Caki2 (cell line): ENCODE results near the gene HIGD1C. TPM values are rescaled to one million over a fixed set of nuclear protein-coding genes. Genes with fewer than 3 reads are reported as not detected.
"Not testable (repeated sequence)": the region's sequence is repeated elsewhere in the genome, so short reads cannot be mapped to it uniquely, and the experiment has no call there.

ENCODE experiments used
- DNase-seq: peaks from one replicate; pipeline ENCODE4 v3.0.0-alpha.2; 2015; ENCODE audit warnings: low read depth
- in situ Hi-C: cut with HindIII; loops from 2 replicates; pipeline ENCODE4 v1.10.0; 2016; ENCODE audit warnings: low sequenced_read_pairs, low pct_unique_long_range_greater_than_20kb, mixed read lengths
- total RNA-seq: library from RNA; depleted of rRNA; stranded (reverse); fragments of >200 nt; shearing (Covaris generic); gene quantifications from 2 replicates; pipeline ENCODE4 v1.2.3, GENCODE V29; 2014; ENCODE audit warnings: low replicate concordance; rRNA removed

Gene HIGD1C
- total RNA-seq, 1 experiment from 2014 or later = not detected

DNA sequence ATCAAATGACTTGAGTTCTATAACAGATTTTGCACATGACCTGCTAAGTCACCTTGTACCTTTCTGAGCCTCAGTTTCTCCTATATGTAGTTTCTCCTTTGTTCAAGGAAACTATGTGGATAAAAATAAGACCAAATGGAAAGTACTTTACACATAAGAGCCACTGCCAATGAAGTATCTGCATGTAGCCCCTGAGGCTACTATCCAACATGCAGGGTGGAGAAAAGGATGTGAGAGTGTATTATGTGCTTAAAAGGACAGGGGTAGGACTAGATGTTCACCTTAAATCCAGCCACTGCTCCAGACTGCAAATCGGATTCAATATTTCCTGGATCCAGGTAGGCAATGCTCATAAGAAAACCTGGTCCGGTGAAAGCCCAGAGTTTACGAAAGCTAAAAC lies 52.7 kb downstream of the HIGD1C start:
- in situ Hi-C loops = no loop called here
- DNase-seq = no peak

- DNase-seq = no peak
- in situ Hi-C loops = no loop called here
Measured at GRCh38 chr12:51005671-51006070, 53.3 kb downstream of the HIGD1C start.

- no peak for DNase-seq
- in situ Hi-C loops = no loop called here
Measured at GRCh38 chr12:51008329-51009055, 56.1 kb downstream of the HIGD1C start.

DNA sequence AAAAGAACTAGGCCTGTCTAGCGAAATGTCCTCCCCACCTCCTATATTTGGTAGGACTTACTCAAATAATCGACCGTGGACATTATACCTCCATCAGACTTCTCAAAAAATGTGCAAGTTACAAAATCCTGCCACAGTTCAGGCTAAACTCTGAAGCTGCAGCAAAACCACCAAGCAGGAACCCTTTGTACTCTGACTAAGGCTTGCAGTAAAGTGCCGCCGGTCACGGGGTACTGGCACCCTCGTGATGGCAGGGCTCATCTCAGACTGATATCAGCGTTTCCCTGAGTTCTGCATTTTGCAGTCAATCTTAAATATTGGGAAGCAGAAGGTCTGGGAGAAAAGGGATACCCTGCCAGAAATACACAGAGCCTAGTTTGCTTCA lies 56.7 kb downstream of the HIGD1C start:
- no peak for DNase-seq
- in situ Hi-C loops = no loop called here

GRCh38 chr12:51011955-51012354 lies 59.6 kb downstream of the HIGD1C start:
- in situ Hi-C loops = no loop called here
- peak; percentile 22 for DNase-seq

DNA sequence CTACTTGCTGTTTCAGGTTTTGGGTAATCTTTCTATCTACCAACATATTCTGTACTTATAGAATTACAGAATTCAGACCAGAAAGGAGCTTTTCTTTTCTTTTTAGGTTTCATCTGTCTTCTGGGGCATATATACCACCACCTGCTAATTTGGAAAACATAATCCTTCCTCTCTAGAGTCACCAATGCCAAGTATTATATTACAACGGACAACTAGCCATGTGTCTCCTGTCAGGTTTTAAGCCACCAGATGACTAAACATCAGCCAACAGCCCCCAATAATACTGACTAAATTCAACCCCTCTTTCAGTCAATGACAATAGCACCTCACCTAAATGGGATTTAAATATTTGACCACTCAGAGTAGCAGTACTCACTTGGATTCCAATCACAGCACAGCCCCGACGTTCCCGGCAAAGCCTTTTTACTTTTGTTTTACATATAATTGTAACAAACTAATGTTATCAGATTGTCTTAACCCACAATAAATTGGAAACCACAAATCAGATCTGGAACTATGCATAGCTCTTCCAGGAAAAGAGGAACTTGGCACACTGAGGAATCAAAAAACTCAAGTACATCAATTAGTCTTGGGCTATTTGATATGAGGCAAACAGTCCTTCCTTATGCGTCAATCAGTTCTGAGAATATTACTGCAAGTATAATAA lies 60.4 kb downstream of the HIGD1C start:
- in situ Hi-C loops = no loop called here

DNA sequence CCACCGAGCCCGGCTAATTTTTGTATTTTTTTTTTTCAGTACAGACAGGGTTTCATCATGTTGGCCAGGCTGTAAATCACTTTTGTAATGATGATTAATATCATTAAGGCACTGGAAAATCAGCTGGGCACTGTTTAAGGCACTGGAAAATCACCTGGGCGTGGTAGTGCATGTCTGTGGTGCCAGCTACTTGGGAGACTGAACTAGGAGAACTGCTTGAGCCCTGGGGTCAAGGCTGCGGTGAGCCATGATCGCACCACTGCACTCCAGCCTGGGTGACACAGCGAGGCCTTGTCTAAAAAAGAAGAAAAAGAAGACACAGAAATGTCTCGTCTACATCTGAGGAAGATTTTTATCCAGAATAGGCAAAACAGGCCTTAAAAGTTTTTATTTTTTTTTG lies 61.1 kb downstream of the HIGD1C start:
- peak; percentile 81 for DNase-seq
- in situ Hi-C loops = no loop called here

More for the DNA sequence above, 60.4 kb downstream of the HIGD1C start:
- no peak for DNase-seq

GRCh38 chr12:51014467-51014866 lies 62.1 kb downstream of the HIGD1C start:
- DNase-seq, in situ Hi-C loops: not testable (repeated sequence)

DNA sequence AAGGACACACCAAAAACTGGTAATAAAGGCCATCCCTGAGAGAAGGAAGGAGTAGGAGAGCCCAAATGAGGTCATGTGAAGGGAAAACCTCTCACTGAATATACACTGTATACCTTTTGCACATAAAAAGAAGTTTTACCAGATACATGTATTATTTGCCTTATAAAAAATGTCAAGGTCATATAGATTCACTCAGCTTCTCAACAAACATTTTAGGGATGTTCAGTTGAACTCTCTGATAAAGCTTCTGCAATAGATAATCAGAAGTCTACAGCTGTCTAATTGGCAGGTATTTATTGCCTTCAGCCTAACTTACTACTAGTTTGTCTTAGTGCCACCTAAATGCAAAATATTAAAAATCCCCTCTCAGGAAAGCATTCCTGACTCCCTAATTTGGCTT lies 65.1 kb downstream of the HIGD1C start:
- no peak for DNase-seq
- in situ Hi-C loops = no loop called here

- in situ Hi-C loops = no loop called here
- no peak for DNase-seq
Measured at GRCh38 chr12:51018956-51019355, 66.6 kb downstream of the HIGD1C start.

GRCh38 chr12:51019927-51020326 lies 67.6 kb downstream of the HIGD1C start:
- in situ Hi-C loops = no loop called here
- no peak for DNase-seq

Other genes with a start within 250 kb of the HIGD1C start
- 26.4 and 58.6 TPM in 2 replicates for gene ATF1, start 188.4 kb upstream of the HIGD1C start, total RNA-seq
- gene TMPRSS12, start 109.6 kb upstream of the HIGD1C start, total RNA-seq = not detected in 2 replicates
- 25.9 and 41.4 TPM in 2 replicates for gene SLC11A2, start 73.8 kb downstream of the HIGD1C start, total RNA-seq
- gene LETMD1, start 95.8 kb downstream of the HIGD1C start, total RNA-seq = 55.7 and 67.4 TPM in 2 replicates
- gene CSRNP2, start 131.1 kb downstream of the HIGD1C start, total RNA-seq = 11.0 and 31.2 TPM in 2 replicates
- gene TFCP2, start 220.6 kb downstream of the HIGD1C start, total RNA-seq = 24.0 and 26.0 TPM in 2 replicates